Bronchial epithelial cell (primary cell): ENCODE measurements around the gene PRICKLE2. TPM values are rescaled to one million over a fixed set of nuclear protein-coding genes. Genes with fewer than 3 reads are reported as not detected.
A peak's percentile ranks its signal among the peaks of the same experiment; 100 is the strongest.

Experiments used
- DNase-seq: peaks from one replicate; pipeline ENCODE4 v3.0.0-alpha.2; 2010; ENCODE audit warnings: low read depth
- FAIRE-seq: peaks from 2 replicates; lab custom pipeline; 2011; peaks lifted over from hg19 to GRCh38; lab: Jason Lieb, UNC
- H3K27me3 ChIP-seq: 2 replicates; pipeline ENCODE4 v1.5.1; 2011; ENCODE audit warnings: low read length; ENCODE audit not compliant: control insufficient read depth, insufficient read depth
- H3K36me3 ChIP-seq: 2 replicates; pipeline ENCODE4 v1.5.1; 2011; ENCODE audit warnings: low read length; ENCODE audit not compliant: control insufficient read depth, insufficient read depth
- H3K4me3 ChIP-seq: 2 replicates; pipeline ENCODE4 v1.5.1; 2011; ENCODE audit warnings: mild to moderate bottlenecking, low read depth, low read length, control low read depth
- total RNA-seq: library from RNA; depleted of rRNA; stranded (reverse); fragments of >200 nt; gene quantifications from 2 replicates; pipeline ENCODE4 v1.2.1, GENCODE V29; 2014
- TF ChIP-seq, protein P1 (sequence below): IDR thresholded peaks from 2 replicates; pipeline ENCODE4 v1.5.1; 2011; ENCODE audit warnings: mild to moderate bottlenecking, moderate library complexity, low read length, control low read depth, inconsistent platforms; ENCODE audit not compliant: insufficient read depth, severe bottlenecking

The PRICKLE2 gene
- total RNA-seq, 1 donor from 2014 or later: 2.4 TPM

DNA sequence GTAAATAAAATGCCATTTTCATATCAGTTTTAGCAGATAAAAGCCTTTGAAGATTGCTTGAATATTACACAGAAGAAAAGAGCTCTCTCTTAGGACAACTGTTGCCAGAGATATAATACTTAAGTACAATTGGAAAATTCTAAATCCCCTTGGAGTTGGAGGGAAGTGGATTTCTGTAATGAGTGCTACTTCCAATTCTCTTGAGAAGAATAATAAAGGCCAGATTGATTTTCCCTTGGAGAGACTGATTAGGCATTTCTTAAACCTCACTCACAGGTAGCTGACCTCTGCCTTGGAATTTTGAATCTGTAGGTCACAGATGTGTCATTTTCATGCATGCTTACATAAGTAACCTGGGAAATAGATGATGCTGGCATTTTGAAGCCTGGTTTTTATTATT is 172.1 kb downstream of the PRICKLE2 start:
- TF ChIP-seq, protein P1, sequence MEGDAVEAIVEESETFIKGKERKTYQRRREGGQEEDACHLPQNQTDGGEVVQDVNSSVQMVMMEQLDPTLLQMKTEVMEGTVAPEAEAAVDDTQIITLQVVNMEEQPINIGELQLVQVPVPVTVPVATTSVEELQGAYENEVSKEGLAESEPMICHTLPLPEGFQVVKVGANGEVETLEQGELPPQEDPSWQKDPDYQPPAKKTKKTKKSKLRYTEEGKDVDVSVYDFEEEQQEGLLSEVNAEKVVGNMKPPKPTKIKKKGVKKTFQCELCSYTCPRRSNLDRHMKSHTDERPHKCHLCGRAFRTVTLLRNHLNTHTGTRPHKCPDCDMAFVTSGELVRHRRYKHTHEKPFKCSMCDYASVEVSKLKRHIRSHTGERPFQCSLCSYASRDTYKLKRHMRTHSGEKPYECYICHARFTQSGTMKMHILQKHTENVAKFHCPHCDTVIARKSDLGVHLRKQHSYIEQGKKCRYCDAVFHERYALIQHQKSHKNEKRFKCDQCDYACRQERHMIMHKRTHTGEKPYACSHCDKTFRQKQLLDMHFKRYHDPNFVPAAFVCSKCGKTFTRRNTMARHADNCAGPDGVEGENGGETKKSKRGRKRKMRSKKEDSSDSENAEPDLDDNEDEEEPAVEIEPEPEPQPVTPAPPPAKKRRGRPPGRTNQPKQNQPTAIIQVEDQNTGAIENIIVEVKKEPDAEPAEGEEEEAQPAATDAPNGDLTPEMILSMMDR: no peak
- Histone ChIP-seq H3K27me3 (no peaks in the 10 kb centered on the region), H3K36me3 (no peaks in the 10 kb centered on the region), H3K4me3 (no peak overlapping the region)
- FAIRE-seq (no peak), DNase-seq (no peak)

GRCh38 chr3:64049832-64050231 is 175.4 kb downstream of the PRICKLE2 start:
- FAIRE-seq (no peak), DNase-seq (no peak)
- Histone ChIP-seq H3K27me3 (no peaks in the 10 kb centered on the region), H3K4me3 (no peak overlapping the region), H3K36me3 (no peaks in the 10 kb centered on the region)
- TF ChIP-seq, protein P1: no peak

- DNase-seq: peak; percentile 96
- Histone ChIP-seq H3K36me3 (no peaks in the 10 kb centered on the region), H3K27me3 (no peaks in the 10 kb centered on the region), H3K4me3 (no peak overlapping the region)
- TF ChIP-seq, protein P1: no peak
- FAIRE-seq: peak; percentile 40
These were observed 176.1 kb downstream of the PRICKLE2 start for GRCh38 chr3:64049136-64049535.

DNA sequence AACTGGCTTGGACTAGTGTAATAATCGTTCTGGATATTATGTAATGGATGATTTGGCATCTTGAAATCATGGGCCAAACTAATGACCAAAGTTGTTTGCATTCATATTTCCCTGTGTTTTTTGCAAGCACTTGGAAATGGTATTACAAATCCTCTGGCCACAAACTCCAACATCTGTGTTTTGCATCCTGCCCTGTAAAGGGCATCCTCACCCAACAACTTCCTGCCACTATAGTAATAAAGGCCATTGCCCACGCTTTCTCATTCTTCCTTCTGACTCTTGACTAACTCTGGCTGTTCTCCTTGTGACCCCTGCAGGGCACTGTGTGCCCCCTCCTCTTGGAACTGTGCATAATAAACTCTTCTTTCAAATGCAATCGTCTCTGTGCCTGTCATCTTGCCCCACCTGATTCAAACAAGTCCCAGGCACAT is 176.6 kb downstream of the PRICKLE2 start:
- Histone ChIP-seq H3K36me3 (no peaks in the 10 kb centered on the region), H3K4me3 (no peak overlapping the region), H3K27me3 (no peaks in the 10 kb centered on the region)
- no peak for FAIRE-seq
- TF ChIP-seq, protein P1: no peak
- peak; percentile 35 for DNase-seq

- Histone ChIP-seq H3K4me3 (no peak overlapping the region), H3K27me3 (no peaks in the 10 kb centered on the region), H3K36me3 (no peaks in the 10 kb centered on the region)
- TF ChIP-seq, protein P1: no peak
- DNase-seq (no peak), FAIRE-seq (no peak)
These were observed 177.5 kb downstream of the PRICKLE2 start for GRCh38 chr3:64047787-64048186.

GRCh38 chr3:64046996-64047594 is 178.2 kb downstream of the PRICKLE2 start:
- TF ChIP-seq, protein P1: no peak
- FAIRE-seq (no peak), DNase-seq (no peak)
- Histone ChIP-seq H3K4me3 (no peak overlapping the region), H3K36me3 (no peaks in the 10 kb centered on the region), H3K27me3 (no peaks in the 10 kb centered on the region)
